Activated CD4-positive, CD25-positive, alpha-beta regulatory T cell treated with anti-CD3 and anti-CD28 coated beads, Interleukin-2, amount 50 U/mL, for 24 hours (primary cell): Measurements from ENCODE around the gene SENP5.
A peak's percentile ranks its signal among the peaks of the same experiment; 100 is the strongest.

ENCODE experiments used
- ATAC-seq, 2 donors: fragments of 150-1000 bp; cut with Tn5 transposase; one replicate each; pipeline ENCODE4 v1.10.0; 2021; ENCODE audit warnings: mild to moderate bottlenecking in 1 of 2, moderate library complexity in 1 of 2

Gene SENP5

GRCh38 chr3:196969660-196970546 is 102.2 kb downstream of the SENP5 start:
- ATAC-seq = peak; percentile 72 to 79

- no peak for ATAC-seq
Measured at GRCh38 chr3:196970547-196971093, 102.9 kb downstream of the SENP5 start.

- ATAC-seq = no peak
Measured at GRCh38 chr3:196971094-196971698, 103.5 kb downstream of the SENP5 start.

- no peak for ATAC-seq
Measured at GRCh38 chr3:196974661-196975060, 106.9 kb downstream of the SENP5 start.

GRCh38 chr3:196975349-196975748 is 107.6 kb downstream of the SENP5 start:
- no peak for ATAC-seq

- ATAC-seq = no peak
Measured at GRCh38 chr3:196976941-196977340, 109.2 kb downstream of the SENP5 start.

GRCh38 chr3:196979545-196979944 is 111.8 kb downstream of the SENP5 start:
- ATAC-seq = no peak

GRCh38 chr3:196981657-196982056 is 113.9 kb downstream of the SENP5 start:
- ATAC-seq = no peak

- no peak for ATAC-seq
Measured at GRCh38 chr3:196983186-196983585, 115.5 kb downstream of the SENP5 start.
